Stromal cell of bone marrow (primary cell): ENCODE results near the gene UPK3BL2.
"Not testable (repeated sequence)": the region's sequence is repeated elsewhere in the genome, so short reads cannot be mapped to it uniquely, and the experiment has no call there.

Experiments
- DNase-seq: peaks from one replicate; pipeline ENCODE4 v3.0.0-alpha.2; 2012; ENCODE audit warnings: low read depth

UPK3BL2 gene

DNA sequence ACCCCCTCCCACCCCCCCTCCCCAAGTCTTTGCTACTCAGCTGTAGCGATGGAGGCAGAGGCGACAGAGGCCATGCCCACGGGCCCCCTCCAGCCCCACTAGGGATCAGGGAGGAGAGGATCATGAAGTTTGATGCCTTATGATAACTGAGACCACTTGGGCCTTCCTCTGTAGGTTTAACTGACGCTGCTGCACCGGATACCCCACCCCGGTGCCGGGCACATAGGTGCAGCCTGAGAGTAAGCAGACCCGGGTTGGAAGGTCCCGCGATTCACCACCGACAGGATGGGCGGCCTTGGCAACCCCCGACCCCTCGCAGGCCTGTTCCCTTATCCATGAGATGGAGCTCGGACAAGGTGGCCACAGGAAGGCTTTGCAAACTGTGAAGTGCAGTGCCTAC is 49.5 kb downstream of the UPK3BL2 start:
- not testable (repeated sequence) for DNase-seq

DNA sequence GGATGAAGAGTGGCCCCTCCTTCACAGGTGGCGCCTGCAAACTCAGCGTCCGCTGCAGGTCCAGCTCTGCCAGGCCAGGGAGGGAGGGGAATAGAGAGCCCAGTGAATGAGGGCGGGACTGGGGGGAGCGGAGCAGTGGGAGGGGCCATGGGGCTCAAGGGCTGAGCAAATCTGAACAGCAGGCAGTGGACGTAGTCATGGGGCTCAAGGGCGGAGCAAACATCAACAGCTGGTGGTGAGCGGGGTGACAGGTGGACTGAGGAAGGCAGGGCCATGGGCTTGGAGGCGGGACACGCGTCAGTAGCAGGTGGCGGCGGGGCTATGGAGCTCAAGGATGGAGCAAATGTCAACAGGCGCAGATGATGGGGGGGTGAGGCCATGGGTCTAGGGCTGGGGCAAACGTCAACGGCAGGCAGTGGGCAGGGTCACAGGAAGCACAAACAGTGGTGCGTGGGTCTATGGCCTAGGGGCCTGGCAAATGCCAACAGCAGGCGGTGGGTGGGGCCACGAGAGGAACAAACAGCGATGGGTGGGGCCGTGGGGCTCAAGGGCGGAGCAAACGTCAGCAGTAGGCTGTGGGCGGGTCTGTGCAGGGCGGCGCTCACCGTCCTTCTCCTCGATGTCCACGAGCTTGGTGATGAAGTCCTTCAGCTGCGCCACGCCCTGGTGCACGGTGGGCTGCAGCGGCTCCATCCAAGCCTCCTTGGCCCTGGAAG is 50.1 kb downstream of the UPK3BL2 start:
- not testable (repeated sequence) for DNase-seq

DNA sequence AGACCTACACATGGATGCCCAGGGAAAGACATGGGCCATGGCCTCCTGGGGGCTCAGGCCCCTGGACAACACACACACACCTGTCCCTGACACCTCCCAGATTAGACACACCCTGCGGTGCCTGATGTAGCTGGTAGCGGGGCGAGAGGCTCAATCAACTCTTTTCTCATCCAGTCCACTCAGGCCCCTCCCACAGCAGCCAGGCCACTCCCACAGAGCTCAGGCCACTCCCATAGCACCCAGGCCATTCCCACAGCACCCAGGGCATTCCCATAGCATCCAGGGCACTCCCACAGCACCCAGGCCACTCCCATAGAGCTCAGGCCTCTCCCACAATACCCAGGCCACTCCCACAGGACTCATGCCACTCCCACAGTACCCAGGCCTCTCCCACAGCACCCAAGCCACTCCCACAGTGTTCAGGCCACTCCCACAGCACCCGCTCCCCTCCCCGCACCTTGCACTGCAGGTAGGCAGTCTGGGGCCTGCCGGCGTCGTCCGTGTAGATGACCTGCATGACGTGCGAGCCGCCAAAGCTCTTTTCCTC is 52.9 kb downstream of the UPK3BL2 start:
- DNase-seq = not testable (repeated sequence)
